AG09319 (cell line): Measurements from ENCODE around the gene DXO.

Source experiments
- DNase-seq: peaks from one replicate; pipeline ENCODE4 v3.0.0-alpha.2; 2010; ENCODE audit warnings: low read depth; ENCODE audit errors: extremely low read depth
- TF ChIP-seq, protein P1 (sequence below): IDR thresholded peaks from 2 replicates; pipeline ENCODE4 v1.5.1; 2011; ENCODE audit warnings: low read depth, mild to moderate bottlenecking, inconsistent platforms, low read length, moderate library complexity

Gene DXO

DNA sequence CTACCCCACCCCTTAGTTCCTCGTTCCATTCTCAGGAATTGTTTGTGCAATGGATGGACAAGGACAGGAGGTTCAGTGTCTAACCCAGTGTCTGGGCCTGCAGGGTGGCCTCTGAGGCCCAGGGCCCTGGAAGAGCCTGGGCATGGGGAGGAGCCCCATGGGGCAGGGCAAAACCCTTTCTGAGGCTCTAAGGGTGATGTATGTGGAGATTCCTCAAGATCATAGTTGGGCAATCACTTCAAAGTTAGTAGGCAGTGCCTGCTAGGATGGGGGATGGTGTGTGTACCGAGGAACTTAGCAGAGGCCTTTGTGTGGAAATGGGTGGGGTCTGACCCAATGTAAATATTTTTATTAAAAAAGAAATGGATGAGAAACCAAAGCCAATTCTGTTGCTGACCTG is 51.1 kb downstream of the DXO start:
- DNase-seq: no peak

More for the DNA sequence above, 51.1 kb downstream of the DXO start:
- TF ChIP-seq, protein P1, sequence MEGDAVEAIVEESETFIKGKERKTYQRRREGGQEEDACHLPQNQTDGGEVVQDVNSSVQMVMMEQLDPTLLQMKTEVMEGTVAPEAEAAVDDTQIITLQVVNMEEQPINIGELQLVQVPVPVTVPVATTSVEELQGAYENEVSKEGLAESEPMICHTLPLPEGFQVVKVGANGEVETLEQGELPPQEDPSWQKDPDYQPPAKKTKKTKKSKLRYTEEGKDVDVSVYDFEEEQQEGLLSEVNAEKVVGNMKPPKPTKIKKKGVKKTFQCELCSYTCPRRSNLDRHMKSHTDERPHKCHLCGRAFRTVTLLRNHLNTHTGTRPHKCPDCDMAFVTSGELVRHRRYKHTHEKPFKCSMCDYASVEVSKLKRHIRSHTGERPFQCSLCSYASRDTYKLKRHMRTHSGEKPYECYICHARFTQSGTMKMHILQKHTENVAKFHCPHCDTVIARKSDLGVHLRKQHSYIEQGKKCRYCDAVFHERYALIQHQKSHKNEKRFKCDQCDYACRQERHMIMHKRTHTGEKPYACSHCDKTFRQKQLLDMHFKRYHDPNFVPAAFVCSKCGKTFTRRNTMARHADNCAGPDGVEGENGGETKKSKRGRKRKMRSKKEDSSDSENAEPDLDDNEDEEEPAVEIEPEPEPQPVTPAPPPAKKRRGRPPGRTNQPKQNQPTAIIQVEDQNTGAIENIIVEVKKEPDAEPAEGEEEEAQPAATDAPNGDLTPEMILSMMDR: no peak
